ENCODE data around the gene DNAL1.

DNA sequence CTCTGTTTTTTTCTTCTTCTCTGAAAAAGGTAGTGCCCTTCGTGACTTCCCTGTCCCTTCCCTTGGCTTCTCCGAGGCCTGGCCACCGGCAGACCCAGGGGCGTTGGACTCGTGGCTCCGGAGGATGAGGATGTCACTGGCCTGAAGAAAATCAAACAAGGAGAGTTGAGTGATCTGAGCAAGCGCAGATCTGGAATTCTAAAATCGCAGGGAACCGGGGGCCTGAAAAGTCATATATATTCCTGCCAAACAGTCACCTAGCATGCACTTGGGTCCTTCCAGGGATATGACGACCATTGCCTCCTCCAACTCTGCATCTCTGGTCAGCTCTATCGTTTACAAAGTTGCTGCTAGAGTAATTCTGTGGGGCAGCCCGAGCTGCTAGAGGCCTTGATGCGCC, 74.6 kb downstream of the DNAL1 start:
- TF ChIP-seq, protein P1, sequence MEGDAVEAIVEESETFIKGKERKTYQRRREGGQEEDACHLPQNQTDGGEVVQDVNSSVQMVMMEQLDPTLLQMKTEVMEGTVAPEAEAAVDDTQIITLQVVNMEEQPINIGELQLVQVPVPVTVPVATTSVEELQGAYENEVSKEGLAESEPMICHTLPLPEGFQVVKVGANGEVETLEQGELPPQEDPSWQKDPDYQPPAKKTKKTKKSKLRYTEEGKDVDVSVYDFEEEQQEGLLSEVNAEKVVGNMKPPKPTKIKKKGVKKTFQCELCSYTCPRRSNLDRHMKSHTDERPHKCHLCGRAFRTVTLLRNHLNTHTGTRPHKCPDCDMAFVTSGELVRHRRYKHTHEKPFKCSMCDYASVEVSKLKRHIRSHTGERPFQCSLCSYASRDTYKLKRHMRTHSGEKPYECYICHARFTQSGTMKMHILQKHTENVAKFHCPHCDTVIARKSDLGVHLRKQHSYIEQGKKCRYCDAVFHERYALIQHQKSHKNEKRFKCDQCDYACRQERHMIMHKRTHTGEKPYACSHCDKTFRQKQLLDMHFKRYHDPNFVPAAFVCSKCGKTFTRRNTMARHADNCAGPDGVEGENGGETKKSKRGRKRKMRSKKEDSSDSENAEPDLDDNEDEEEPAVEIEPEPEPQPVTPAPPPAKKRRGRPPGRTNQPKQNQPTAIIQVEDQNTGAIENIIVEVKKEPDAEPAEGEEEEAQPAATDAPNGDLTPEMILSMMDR (IDR thresholded peaks at IDR 0.05) = no peak
- TF ChIP-seq POLR2A (IDR thresholded peaks at IDR 0.05; ENCODE audit: low read length) = no peak
- TF ChIP-seq, protein P2, sequence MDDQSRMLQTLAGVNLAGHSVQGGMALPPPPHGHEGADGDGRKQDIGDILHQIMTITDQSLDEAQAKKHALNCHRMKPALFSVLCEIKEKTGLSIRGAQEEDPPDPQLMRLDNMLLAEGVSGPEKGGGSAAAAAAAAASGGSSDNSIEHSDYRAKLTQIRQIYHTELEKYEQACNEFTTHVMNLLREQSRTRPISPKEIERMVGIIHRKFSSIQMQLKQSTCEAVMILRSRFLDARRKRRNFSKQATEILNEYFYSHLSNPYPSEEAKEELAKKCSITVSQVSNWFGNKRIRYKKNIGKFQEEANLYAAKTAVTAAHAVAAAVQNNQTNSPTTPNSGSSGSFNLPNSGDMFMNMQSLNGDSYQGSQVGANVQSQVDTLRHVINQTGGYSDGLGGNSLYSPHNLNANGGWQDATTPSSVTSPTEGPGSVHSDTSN (IDR thresholded peaks at IDR 0.05) = no peak
- TF ChIP-seq EP300 (IDR thresholded peaks at IDR 0.05) = no peak
- TF ChIP-seq ESRRA (IDR thresholded peaks at IDR 0.05; ENCODE audit: borderline replicate concordance, low read length) = no peak
- TF ChIP-seq RFX5 (IDR thresholded peaks at IDR 0.05) = no peak
- no peak for TF ChIP-seq RAD21 (conservative IDR thresholded peaks at IDR 0.05 in 1 of 2, IDR thresholded peaks at IDR 0.05 in 1 of 2)
- TF ChIP-seq KDM1A (IDR thresholded peaks at IDR 0.05; ENCODE audit: low read depth) = no peak
- no peak for TF ChIP-seq MAFK (IDR thresholded peaks at IDR 0.05; ENCODE audit: partially characterized antibody)

Measured in A549 (cell line).